Activated naive CD4-positive, alpha-beta T cell (primary cell): ENCODE data around the gene ISX.

Experiments
- DNase-seq, 4 experiments: peaks; one replicate each; lab custom pipeline; 2025; lab: John Stamatoyannopoulos, UW

The ISX gene

GRCh38 chr22:35113341-35113740 lies 47.4 kb downstream of the ISX start:
- no peak for DNase-seq

GRCh38 chr22:35114131-35114980 lies 48.4 kb downstream of the ISX start:
- DNase-seq: no peak

GRCh38 chr22:35115515-35115914 lies 49.6 kb downstream of the ISX start:
- DNase-seq: no peak

- no peak for DNase-seq
Measured at GRCh38 chr22:35116269-35116668, 50.3 kb downstream of the ISX start.

GRCh38 chr22:35116817-35117216 lies 50.9 kb downstream of the ISX start:
- DNase-seq: no peak

- no peak for DNase-seq
Measured at GRCh38 chr22:35119494-35119893, 53.5 kb downstream of the ISX start.

- no peak for DNase-seq
Measured at GRCh38 chr22:35124691-35125219, 58.8 kb downstream of the ISX start.

GRCh38 chr22:35126993-35127392 lies 61.0 kb downstream of the ISX start:
- DNase-seq: no peak

- no peak for DNase-seq
Measured at GRCh38 chr22:35128637-35129036, 62.7 kb downstream of the ISX start.

GRCh38 chr22:35131525-35132000 lies 65.6 kb downstream of the ISX start:
- no peak for DNase-seq

- no peak for DNase-seq
Measured at GRCh38 chr22:35132568-35132967, 66.6 kb downstream of the ISX start.

GRCh38 chr22:35133702-35134380 lies 67.9 kb downstream of the ISX start:
- DNase-seq: no peak

GRCh38 chr22:35134637-35135036 lies 68.7 kb downstream of the ISX start:
- no peak for DNase-seq

GRCh38 chr22:35135165-35135564 lies 69.2 kb downstream of the ISX start:
- no peak for DNase-seq
